ENCODE measurements around the gene CXCR6.

The CXCR6 gene

DNA sequence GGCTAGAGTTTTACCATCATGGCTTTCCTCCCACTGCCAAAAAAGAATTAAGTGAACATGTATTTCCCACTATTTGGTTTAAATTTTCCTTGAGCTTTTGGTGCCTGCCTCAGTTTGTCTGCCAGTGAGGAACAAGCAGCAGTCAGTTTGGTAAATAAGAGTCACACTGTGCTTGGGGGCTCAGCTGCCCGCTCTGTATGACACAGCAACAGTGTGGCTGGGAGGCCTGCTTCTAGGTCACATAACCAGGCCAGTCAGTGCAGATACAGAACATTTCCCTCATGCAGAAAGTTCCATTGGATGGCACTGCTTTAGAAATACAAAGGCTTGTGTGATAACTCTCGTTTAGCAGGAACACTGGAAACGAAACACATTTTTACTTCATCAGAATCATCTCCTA lies 26.7 kb downstream of the CXCR6 start:
- H3K4me1 ChIP-seq (ENCODE audit: control insufficient read depth, low read length), result peaks cover 10% of the 10 kb centered on the region
- H3K4me2 ChIP-seq (ENCODE audit: low read length), result no peak overlapping the region
- peaks cover 53% of the 10 kb centered on the region for H3K36me3 ChIP-seq (ENCODE audit: control insufficient read depth, low read length)
- H4K20me1 ChIP-seq (ENCODE audit: control insufficient read depth, insufficient read depth, low read depth, low read length), result no peaks in the 10 kb centered on the region
- peaks cover 5% of the 10 kb centered on the region; the same call in 1 of the 2 replicates for H3F3A ChIP-seq (ENCODE audit: control insufficient read depth, insufficient read depth)
- H3K9me3 ChIP-seq (ENCODE audit: control insufficient read depth, insufficient read depth, low read length), result no peaks in the 10 kb centered on the region
- H3K27ac ChIP-seq (ENCODE audit: low read depth, low read length), result no peak overlapping the region
- no peaks in the 10 kb centered on the region for H3K9me2 ChIP-seq (replicated peaks; ENCODE audit: control insufficient read depth, low read length)
- TF ChIP-seq EZH2phosphoT487 (IDR thresholded peaks at IDR 0.05; ENCODE audit: borderline replicate concordance, low read length), result no peak
- TF ChIP-seq, protein P1, sequence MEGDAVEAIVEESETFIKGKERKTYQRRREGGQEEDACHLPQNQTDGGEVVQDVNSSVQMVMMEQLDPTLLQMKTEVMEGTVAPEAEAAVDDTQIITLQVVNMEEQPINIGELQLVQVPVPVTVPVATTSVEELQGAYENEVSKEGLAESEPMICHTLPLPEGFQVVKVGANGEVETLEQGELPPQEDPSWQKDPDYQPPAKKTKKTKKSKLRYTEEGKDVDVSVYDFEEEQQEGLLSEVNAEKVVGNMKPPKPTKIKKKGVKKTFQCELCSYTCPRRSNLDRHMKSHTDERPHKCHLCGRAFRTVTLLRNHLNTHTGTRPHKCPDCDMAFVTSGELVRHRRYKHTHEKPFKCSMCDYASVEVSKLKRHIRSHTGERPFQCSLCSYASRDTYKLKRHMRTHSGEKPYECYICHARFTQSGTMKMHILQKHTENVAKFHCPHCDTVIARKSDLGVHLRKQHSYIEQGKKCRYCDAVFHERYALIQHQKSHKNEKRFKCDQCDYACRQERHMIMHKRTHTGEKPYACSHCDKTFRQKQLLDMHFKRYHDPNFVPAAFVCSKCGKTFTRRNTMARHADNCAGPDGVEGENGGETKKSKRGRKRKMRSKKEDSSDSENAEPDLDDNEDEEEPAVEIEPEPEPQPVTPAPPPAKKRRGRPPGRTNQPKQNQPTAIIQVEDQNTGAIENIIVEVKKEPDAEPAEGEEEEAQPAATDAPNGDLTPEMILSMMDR (IDR thresholded peaks at IDR 0.05; ENCODE audit: low read depth, low read length, poor library complexity, severe bottlenecking), result no peak
- H3K79me2 ChIP-seq (ENCODE audit: control insufficient read depth, low read length), result no peaks in the 10 kb centered on the region
- no peaks in the 10 kb centered on the region for H3K27me3 ChIP-seq (ENCODE audit: control insufficient read depth, low read length)
- no peak overlapping the region for H3K4me3 ChIP-seq (ENCODE audit: low read length)

DNA sequence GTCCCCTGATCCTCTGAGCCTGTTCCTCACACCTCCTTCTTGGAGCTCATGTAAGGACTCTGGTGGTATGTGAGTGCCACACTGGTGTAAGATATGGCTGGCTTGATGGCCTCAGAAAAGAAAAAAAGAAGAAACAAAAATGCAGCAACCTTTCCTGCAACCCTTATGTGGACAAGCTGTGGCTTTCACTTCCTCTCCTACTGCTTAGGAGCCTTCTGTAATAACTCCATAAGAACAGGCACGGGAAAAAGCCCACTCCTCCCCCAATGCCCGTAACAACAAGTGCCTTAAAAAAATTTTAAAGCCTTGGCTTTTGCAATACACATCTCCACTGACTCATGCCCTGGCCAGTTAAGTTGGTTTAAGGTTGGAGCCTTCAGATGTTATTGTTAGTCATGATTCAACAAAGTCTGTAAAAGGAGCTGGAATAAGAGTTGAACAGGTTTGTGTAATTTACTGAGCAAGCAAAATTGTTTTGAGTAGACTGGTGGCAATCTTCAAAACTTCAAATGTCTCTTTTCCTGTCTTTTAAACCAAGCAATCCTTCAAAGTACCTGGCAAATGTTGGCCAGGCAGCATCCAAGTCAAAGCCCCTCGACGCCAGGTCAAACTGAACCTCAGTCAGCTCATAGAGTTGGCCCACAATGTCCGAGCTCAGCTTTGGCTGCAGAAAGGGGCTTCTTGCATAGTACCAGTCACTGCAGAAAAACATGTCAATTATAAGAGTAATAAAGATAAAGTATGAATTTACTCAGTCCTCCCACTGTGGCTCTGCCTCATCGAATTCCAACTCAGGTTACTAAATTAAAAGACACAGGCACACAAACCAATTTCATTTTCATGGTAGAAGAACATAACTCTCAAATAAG lies 29.5 kb downstream of the CXCR6 start:
- Histone ChIP-seq H3K27ac (ENCODE audit: low read depth, low read length) (no peak overlapping the region), H3K4me1 (ENCODE audit: control insufficient read depth, low read length) (peaks cover 10% of the 10 kb centered on the region), H3F3A (ENCODE audit: control insufficient read depth, insufficient read depth) (peaks cover 5% of the 10 kb centered on the region; the same call in 1 of the 2 replicates), H3K79me2 (ENCODE audit: control insufficient read depth, low read length) (no peaks in the 10 kb centered on the region), H3K4me2 (ENCODE audit: low read length) (no peak overlapping the region), H4K20me1 (ENCODE audit: control insufficient read depth, insufficient read depth, low read depth, low read length) (no peaks in the 10 kb centered on the region), H3K36me3 (ENCODE audit: control insufficient read depth, low read length) (peaks cover 73% of the 10 kb centered on the region), H3K4me3 (ENCODE audit: low read length) (no peak overlapping the region), H3K9me2 (replicated peaks; ENCODE audit: control insufficient read depth, low read length) (no peaks in the 10 kb centered on the region), H3K9me3 (ENCODE audit: control insufficient read depth, insufficient read depth, low read length) (no peaks in the 10 kb centered on the region), H3K27me3 (ENCODE audit: control insufficient read depth, low read length) (no peaks in the 10 kb centered on the region)
- TF ChIP-seq EZH2phosphoT487 (IDR thresholded peaks at IDR 0.05; ENCODE audit: borderline replicate concordance, low read length), result no peak
- TF ChIP-seq, protein P1 (IDR thresholded peaks at IDR 0.05; ENCODE audit: low read depth, low read length, poor library complexity, severe bottlenecking), result no peak

DNA sequence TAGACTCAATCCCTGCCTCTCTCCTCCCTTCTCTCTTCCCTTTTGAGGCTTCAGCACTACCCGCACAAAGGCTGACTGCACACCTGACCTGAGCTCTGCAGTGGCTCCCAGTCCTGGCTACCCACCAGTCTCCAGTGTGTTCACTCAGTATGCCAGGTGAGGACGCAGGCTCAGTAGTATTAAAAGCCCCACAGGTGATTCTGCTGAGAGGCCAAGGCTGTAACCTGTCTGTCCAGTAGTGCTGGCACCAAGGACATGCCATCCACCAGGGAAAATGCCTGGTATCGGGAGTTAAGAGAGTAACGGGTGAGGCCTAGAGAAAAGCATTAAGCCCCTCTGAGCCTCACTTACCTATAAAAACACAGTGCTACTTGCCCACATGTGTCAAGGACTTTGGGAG lies 31.4 kb downstream of the CXCR6 start:
- H3K27ac ChIP-seq (ENCODE audit: low read depth, low read length), result no peak overlapping the region
- H3K4me1 ChIP-seq (ENCODE audit: control insufficient read depth, low read length), result peaks cover 10% of the 10 kb centered on the region
- H3K36me3 ChIP-seq (ENCODE audit: control insufficient read depth, low read length), result peaks cover 71% of the 10 kb centered on the region

More for the DNA sequence above, 31.4 kb downstream of the CXCR6 start:
- Histone ChIP-seq H3F3A (ENCODE audit: control insufficient read depth, insufficient read depth) (peaks cover 5% of the 10 kb centered on the region; the same call in 1 of the 2 replicates), H3K4me2 (ENCODE audit: low read length) (no peak overlapping the region), H3K27me3 (ENCODE audit: control insufficient read depth, low read length) (no peaks in the 10 kb centered on the region), H4K20me1 (ENCODE audit: control insufficient read depth, insufficient read depth, low read depth, low read length) (no peaks in the 10 kb centered on the region), H3K9me2 (replicated peaks; ENCODE audit: control insufficient read depth, low read length) (no peaks in the 10 kb centered on the region), H3K79me2 (ENCODE audit: control insufficient read depth, low read length) (no peaks in the 10 kb centered on the region), H3K9me3 (ENCODE audit: control insufficient read depth, insufficient read depth, low read length) (no peaks in the 10 kb centered on the region), H3K4me3 (ENCODE audit: low read length) (no peak overlapping the region)
- no peak for TF ChIP-seq EZH2phosphoT487 (IDR thresholded peaks at IDR 0.05; ENCODE audit: borderline replicate concordance, low read length)
- TF ChIP-seq, protein P1 (IDR thresholded peaks at IDR 0.05; ENCODE audit: low read depth, low read length, poor library complexity, severe bottlenecking), result no peak

Measured in DOHH2 (cell line).